Muscle of arm (tissue), 14 donors: ENCODE measurements around the gene PNKP. TPM values are rescaled to one million over a fixed set of nuclear protein-coding genes. Genes with fewer than 3 reads are reported as not detected.

Source experiments
- DNase-seq: peaks from one replicate; pipeline ENCODE4 v3.0.0-alpha.2; 2013
- long read RNA-seq, 11 donors: transcript quantifications; one replicate each; lab custom pipeline, GENCODE V29; 2026
- polyA plus RNA-seq, 12 donors: library from polyadenylated mRNA; unstranded; fragments of 120-200 nt; gene quantifications; one replicate each; pipeline ENCODE4 v1.2.1, GENCODE V29; 2013; ENCODE audit not compliant: insufficient read length in 12 of 12

PNKP gene
- 10 to 100 TPM in 11 of 12 donors, not detected in 1; 17.2 to 73.0 (median 28.5) TPM for polyA plus RNA-seq
- long read RNA-seq, donor 1, transcript PNKP-207 (16 exons, 1,665 nt), result major isoform, 5 of 13 reads
- long read RNA-seq, donor 1, partial matches to known transcripts, result 0 of 13 reads
- long read RNA-seq, donor 1, other reads (novel, unspliced or antisense), result 0 of 13 reads
- long read RNA-seq, donor 2, partial matches to known transcripts, result 0 of 4 reads
- long read RNA-seq, donor 2, other reads (novel, unspliced or antisense), result 0 of 4 reads
- long read RNA-seq, donor 3, partial matches to known transcripts, result 0 of 1 reads
- long read RNA-seq, donor 3, other reads (novel, unspliced or antisense), result 0 of 1 reads
- long read RNA-seq, donor 4, partial matches to known transcripts, result 10 of 12 reads
- long read RNA-seq, donor 4, other reads (novel, unspliced or antisense), result 0 of 12 reads
- long read RNA-seq, donor 5, partial matches to known transcripts, result 5 of 11 reads
- long read RNA-seq, donor 5, other reads (novel, unspliced or antisense), result 0 of 11 reads
- long read RNA-seq, donor 6, partial matches to known transcripts, result 0 of 3 reads
- long read RNA-seq, donor 6, other reads (novel, unspliced or antisense), result 0 of 3 reads
- long read RNA-seq, donor 7, partial matches to known transcripts, result 0 of 4 reads
- long read RNA-seq, donor 7, other reads (novel, unspliced or antisense), result 0 of 4 reads
- long read RNA-seq, donor 8, partial matches to known transcripts, result 7 of 13 reads
- long read RNA-seq, donor 8, other reads (novel, unspliced or antisense), result 0 of 13 reads
- long read RNA-seq, donor 9, partial matches to known transcripts, result 0 of 2 reads
- long read RNA-seq, donor 9, other reads (novel, unspliced or antisense), result 0 of 2 reads
- long read RNA-seq, donor 10, partial matches to known transcripts, result 0 of 6 reads
- long read RNA-seq, donor 10, other reads (novel, unspliced or antisense), result 0 of 6 reads
- long read RNA-seq, donor 11, partial matches to known transcripts, result 0 of 1 reads
- long read RNA-seq, donor 11, other reads (novel, unspliced or antisense), result 0 of 1 reads

- peak; percentile 95 for DNase-seq
Measured at GRCh38 chr19:49866933-49867782, at the start of gene PNKP. PNKP (minus strand) TSS chr19:49867576; CDS start chr19:49867204, 372 bp downstream.

DNA sequence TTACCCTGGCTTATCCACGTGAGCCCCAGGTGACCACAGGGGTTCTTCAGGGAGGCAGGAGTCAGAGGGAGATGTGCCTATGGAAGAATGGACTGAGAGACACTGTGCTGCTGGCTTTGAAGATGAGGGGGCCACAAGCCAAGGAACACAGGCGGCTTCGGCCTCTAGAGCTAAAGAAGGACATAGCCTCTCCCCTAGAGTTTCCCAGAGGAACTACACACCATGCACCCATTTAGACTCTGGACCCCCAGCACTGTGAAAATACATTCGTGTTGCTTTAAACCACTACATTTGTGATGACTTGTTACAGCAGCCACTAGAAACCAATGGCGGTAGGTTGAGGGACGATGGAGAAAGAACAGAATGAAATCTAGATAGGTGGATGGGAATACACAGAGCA is 47.9 kb upstream of the PNKP start:
- DNase-seq, result no peak

DNA sequence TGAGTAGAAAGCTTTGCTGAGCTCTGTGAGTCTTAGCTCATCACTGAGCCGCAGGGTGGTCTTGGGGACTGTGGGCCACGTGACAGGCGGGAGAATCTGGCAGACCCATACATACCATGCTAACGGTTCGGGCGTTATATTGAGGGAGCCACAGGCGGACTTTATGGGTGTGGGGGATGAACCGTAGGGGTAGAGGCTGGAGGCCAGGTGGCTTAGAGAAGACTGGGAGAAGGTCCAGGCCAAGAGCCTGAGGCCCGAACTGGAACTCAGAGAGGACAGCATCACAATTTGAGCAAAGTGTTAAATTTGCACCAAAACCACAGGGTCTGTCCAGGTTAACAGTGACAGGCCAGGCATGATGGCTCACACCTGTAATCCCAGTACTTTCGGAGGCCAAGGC is 46.3 kb upstream of the PNKP start:
- DNase-seq, result no peak

DNA sequence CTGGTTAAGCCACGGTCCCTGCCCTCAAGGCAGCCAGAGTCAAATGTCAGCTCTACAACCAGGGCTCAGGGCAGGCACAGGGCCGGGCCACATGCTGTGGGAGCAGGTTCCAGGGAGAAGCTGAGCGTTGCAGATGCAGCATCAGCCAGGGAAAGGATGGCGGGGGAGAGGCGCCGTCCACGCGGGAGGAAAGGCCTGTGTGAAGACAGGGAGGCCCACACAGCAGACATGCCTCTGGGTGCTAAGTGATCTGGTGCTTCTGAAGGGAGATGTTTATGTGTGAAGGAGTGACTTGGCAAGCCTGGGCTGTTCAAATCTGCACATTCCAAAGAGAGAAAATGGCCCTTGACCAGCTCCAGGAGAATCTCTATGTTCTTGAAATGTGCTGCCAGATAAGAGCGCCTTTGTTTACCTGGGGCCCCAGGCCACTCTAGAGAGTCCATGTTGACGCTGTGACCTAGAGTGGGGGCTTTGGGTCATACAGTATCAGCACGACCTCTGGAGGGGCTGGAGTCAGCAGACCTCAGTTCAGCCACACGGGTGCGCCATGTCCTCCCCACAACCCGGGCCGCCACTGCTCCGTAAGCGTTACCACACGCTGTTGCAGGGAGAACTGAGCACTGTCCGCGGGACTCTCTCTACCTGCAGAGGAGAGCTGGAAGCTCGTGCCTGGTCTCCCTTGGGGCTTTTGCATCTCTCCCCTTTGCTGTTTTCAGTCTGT is 45.7 kb upstream of the PNKP start:
- no peak for DNase-seq

DNA sequence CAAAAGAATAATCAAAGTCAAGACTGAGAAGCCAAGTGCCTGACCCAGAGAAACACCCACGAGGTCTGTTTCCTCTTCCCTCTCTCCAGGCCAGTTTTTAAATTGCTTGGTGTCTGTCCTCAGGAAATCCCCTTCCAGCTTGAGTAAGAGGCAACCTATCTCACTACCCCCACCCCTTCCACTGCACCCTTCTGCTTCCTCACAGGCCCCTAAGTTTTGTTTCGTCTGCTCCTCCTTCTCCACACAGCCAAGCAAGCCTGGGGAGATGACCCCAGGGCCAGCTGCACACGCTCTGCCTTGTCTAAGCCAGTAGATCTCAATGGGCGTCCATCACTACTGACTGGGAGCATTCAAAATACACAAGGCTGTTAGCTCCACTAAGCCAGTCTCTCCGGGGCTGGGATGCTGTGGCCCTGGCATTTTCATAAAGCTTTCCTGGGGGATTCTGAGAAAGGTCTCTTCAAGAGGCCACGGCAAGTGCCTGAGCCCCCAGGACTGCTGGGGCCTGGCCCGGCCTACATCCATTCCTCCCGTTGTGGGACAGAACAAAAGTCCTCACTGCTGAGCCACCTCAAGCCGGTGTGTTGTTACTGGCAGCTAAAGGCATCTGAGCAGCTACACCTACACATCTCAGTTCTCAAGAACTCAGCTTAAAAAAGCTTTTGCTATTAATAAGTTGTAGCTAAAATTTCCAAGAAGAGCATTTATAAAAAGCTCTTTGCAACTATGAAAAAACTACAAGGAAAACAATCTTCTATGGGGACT is 44.2 kb upstream of the PNKP start:
- no peak for DNase-seq

DNA sequence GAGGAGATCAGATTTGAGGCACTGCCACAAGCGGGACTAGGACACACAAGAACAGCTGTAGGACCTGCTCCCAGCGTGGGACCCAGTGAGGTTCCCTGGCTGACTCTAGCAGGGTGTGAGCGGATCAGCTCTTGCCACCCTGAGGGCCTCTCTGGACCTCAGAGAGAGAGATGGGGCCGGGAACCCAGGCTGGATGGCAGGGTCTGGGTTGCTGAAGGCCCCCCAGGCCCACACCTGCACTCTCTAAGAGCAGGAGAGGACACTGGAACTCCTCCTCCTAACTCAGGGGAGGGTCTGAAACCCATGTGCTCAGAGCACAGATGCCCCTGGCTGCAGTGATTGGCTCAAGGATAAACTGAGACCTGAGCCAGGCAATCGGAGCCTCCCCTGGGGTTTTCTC is 42.8 kb upstream of the PNKP start:
- no peak for DNase-seq

- DNase-seq, result no peak
Measured at GRCh38 chr19:49908480-49909420, 41.4 kb upstream of the PNKP start.

DNA sequence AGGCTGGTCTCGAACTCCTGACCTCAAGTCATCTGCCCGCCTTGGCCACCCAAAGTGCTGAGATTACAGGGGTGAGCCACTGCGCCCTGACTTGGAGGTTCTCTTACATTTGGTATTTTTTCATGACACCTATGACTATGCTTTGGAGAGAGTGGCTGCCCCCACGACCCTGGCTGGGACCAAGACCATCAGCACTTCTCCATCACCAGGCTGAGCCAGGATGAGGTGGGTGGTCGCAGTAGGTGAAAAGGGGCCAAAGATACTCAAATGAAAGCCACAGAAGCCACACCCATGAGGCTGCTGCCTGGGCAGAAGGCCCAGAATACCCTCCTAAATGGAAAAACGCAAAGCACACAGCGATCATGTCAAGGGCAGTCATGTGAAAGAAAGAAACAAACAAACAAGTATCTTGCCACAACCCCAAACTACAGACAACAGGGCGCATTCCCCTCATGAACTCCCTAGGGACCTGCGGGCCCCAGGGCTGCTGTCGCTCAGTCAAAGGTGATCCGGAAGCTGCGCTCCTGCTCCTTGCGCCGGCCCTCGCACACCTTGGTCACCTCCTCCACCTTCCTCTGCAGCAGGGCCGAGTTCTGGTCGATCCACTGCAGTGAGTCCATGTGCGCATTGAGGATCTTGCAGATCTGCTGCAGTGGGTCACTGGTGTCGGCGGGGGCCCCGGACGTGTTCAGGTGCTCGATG is 40.5 kb upstream of the PNKP start:
- no peak for DNase-seq

GRCh38 chr19:49906879-49907564 is 39.6 kb upstream of the PNKP start:
- DNase-seq, result no peak

DNA sequence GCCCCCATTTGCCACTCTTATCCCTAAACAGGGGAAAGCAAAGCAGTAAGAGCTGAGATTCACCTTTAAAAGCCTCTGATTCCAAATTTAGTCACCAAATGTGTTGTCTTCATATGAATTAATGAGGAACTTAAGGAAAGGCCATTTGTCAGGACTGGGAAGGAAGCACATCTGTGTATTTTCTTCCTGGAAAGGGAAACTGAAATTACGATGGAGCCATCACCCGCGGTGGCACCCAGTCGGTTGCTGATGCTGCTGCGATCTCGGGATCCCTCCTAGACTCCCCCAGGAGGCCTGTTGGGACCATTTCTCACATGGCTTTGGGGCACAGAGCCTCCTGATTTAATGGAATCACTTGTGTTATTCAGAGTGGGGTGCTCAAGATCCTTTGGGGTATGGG is 36.8 kb upstream of the PNKP start:
- no peak for DNase-seq

DNA sequence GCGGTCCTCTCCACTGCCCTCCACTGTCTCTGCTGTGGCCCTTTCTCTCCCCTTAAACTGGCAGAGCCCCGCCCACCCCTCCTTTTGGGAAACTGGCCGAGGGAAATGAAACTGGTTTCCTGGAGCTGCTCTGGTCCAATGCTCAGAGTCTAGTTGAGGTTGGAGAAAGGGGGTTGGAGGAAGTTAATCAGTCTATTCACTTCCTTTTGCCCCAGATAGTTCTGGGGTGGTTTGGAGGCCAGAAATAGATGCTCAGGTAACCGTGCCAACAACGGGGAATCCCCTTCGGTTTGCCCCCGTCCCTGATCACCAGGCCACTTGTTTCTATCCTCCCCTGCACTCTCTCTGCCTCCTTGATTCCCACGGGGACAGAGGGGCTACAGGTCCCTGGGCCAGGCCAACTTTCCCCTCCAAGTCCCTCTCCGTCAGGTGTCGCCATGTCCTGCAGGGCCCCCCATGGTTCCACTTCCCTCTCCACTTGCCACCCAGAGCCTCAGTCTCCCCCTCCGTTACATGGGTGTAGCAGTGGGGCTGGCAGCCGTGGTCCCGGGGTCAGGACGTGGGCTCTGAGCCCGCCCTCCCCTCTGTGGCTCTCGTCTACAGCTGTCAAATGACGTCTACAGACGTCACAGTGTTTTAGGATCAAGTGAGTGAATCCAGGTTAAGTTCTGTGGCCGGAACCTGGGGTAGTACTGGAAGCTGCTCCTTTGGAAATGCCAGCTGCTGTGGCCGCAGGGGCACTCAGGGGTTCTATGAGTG is 29.7 kb upstream of the PNKP start, which contains the start of gene IL4I1:
TSS of gene IL4I1 (minus strand) at position 25 of the 759 bp plus-strand sequence. CDS start 727 bp downstream, outside the sequence.
- DNase-seq, result no peak

GRCh38 chr19:49895566-49896297 is 28.4 kb upstream of the PNKP start:
- no peak for DNase-seq

GRCh38 chr19:49894879-49895565 is 27.6 kb upstream of the PNKP start:
- no peak for DNase-seq

DNA sequence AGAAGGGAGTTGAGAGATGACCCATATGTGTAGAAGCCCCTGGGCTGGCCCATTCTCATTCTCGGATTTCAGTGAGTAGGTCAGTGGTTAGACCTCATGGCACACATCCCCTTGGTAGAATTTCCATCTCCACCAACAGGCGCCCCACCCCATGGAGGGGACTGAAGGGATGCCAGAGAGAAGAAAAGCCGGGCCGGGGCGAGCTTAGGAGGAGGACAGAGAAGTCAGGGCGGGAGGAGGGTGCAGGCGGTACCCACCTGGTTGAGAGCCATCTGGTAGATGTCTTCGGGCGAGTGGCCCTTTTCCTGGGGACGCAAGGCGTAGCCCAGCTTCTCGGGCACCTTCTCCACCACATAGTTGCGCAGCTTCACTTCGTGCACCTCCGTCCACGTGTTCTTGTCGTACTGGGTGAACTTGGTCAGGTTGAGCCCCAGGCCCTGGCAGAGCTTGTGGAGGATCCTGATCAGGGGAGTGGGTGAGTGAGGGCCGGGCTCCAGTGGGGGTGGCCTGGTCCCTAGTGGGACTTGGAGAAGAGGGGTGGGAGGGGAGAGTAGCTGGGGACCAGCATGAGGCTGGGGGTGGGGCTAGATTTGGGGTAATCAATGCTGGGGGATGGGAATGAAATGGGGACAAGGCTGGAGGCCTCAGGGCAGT is 26.8 kb upstream of the PNKP start:
- DNase-seq, result no peak

- DNase-seq, result no peak
Measured at GRCh38 chr19:49892716-49893115, 25.3 kb upstream of the PNKP start.
